K562 (cell line): ENCODE measurements around the gene IFT81. TPM values are rescaled to one million over a fixed set of nuclear protein-coding genes. Genes with fewer than 3 reads are reported as not detected.

ENCODE experiments used
- CBX1 ChIP-seq: sonication (generic); IDR thresholded peaks from 2 replicates; pipeline ENCODE4 v1.6.1; 2016; ENCODE audit warnings: antibody characterized with exemption, low read depth, mild to moderate bottlenecking
- GABPA ChIP-seq: fragments of 200-800 bp; sonication (Bioruptor generic); conservative IDR thresholded peaks from 2 replicates; pipeline ENCODE4 v1.6.1; 2016; ENCODE audit warnings: low read depth, missing genetic modification characterization, missing compliant biosample characterization
- HDAC1 ChIP-seq, 2 experiments: fragments of 450-650 bp; IDR thresholded peaks; 2 replicates each; pipeline ENCODE4 v1.6.1; 2016 to 2017; ENCODE audit warnings: inconsistent platforms in 1 of 2, mild to moderate bottlenecking in 1 of 2, moderate library complexity in 1 of 2
- HEY1 ChIP-seq: fragments of 250-450 bp; sonication (Bioruptor Pico); IDR thresholded peaks from 2 replicates; pipeline ENCODE4 v1.5.0; 2020; ENCODE audit warnings: mild to moderate bottlenecking, moderate library complexity, borderline replicate concordance
- MBD2 ChIP-seq: sonication (generic); IDR thresholded peaks from 2 replicates; pipeline ENCODE4 v1.6.1; 2016; ENCODE audit warnings: low read depth, borderline replicate concordance
- RCOR1 ChIP-seq, 2 experiments: IDR thresholded peaks; 2 replicates each; pipeline ENCODE4 v1.6.1; 2012; ENCODE audit warnings: low read depth in 2 of 2, low read length in 2 of 2, borderline replicate concordance in 1 of 2, improper control_type of control experiment in 1 of 2
- RERE ChIP-seq: sonication (generic); formaldehyde crosslinking; IDR thresholded peaks from 2 replicates; pipeline ENCODE4 v1.8.0; 2023; ENCODE audit warnings: missing genetic modification reagents, mild to moderate bottlenecking, borderline replicate concordance
- SPI1 ChIP-seq: IDR thresholded peaks from 2 replicates; pipeline ENCODE4 v1.6.1; 2011; ENCODE audit warnings: low read depth, low read length, control low read depth, borderline replicate concordance
- ZNF507 ChIP-seq: conservative IDR thresholded peaks from 2 replicates; pipeline ENCODE4 v1.6.1; 2017; ENCODE audit warnings: missing genetic modification characterization, missing compliant biosample characterization
- polyA plus RNA-seq, 8 experiments: library from polyadenylated mRNA; depleted of rRNA in 4 of 8; stranded (reverse) in 5 of 8; unstranded in 3 of 8; fragments of >200 nt; fragmentation: Nextera tagmentation in 2 of 8; fragmentation: Illumina TruSeq in 1 of 8; extraction: Ambion mirVana in 2 of 8; extraction: Trizol in 1 of 8; gene quantifications; 2 replicates each; pipeline versions ENCODE4 v1.2.1 to v1.2.3, GENCODE V29; 2011 to 2014; ENCODE audit warnings: inconsistent platforms in 1 of 8, missing spikeins in 1 of 8
- total RNA-seq, 7 experiments: library from RNA; depleted of rRNA in 6 of 7; stranded (reverse); fragments of >200 nt in 6 of 7; fragmentation: Illumina TruSeq in 2 of 7; extraction: Trizol in 2 of 7; gene quantifications; 2 replicates each; pipeline versions ENCODE4 v1.2.1 to v1.2.3, GENCODE V29; 2011 to 2021; ENCODE audit warnings: low replicate concordance in 1 of 7
- TF ChIP-seq, protein P1 (sequence below): fragments of 250-450 bp; sonication (Bioruptor Pico); IDR thresholded peaks from 2 replicates; pipeline ENCODE4 v1.5.0; 2020; ENCODE audit warnings: mild to moderate bottlenecking, borderline replicate concordance
- TF ChIP-seq, protein P2 (sequence below): fragments of 250-450 bp; sonication (Bioruptor Pico); IDR thresholded peaks from 2 replicates; pipeline ENCODE4 v1.8.0; 2021; ENCODE audit warnings: moderate library complexity, mild to moderate bottlenecking, inconsistent platforms
- TF ChIP-seq, protein P3 (sequence below): fragments of 450-650 bp; IDR thresholded peaks from 2 replicates; pipeline ENCODE4 v1.6.1; 2016; ENCODE audit warnings: low read depth

Gene IFT81
- total and polyA plus RNA-seq, 9 of the 15 experiments (the other 6 are each of a cell fraction or from before 2014, with no cell fraction given): 2.8 to 11.9 (median 7.9) TPM

- TF ChIP-seq, protein P1, sequence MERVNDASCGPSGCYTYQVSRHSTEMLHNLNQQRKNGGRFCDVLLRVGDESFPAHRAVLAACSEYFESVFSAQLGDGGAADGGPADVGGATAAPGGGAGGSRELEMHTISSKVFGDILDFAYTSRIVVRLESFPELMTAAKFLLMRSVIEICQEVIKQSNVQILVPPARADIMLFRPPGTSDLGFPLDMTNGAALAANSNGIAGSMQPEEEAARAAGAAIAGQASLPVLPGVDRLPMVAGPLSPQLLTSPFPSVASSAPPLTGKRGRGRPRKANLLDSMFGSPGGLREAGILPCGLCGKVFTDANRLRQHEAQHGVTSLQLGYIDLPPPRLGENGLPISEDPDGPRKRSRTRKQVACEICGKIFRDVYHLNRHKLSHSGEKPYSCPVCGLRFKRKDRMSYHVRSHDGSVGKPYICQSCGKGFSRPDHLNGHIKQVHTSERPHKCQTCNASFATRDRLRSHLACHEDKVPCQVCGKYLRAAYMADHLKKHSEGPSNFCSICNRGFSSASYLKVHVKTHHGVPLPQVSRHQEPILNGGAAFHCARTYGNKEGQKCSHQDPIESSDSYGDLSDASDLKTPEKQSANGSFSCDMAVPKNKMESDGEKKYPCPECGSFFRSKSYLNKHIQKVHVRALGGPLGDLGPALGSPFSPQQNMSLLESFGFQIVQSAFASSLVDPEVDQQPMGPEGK: no peak
- TF ChIP-seq MBD2 (no peak), CBX1 (peak; percentile 66; the same call in 1 of the 2 replicates), SPI1 (no peak), ZNF507 (tag) (no peak), GABPA (no peak), RERE (CRISPR knock-in tag) (no peak), HEY1 (CRISPR knock-in tag) (no peak), HDAC1 (IDR thresholded peaks at IDR 0.05) (peak in 1 of 2 experiments; percentile 96; a peak in 2 of 4 replicates), RCOR1 (IDR thresholded peaks at IDR 0.05; ENCODE audit: borderline replicate concordance in 1 of 2, low read depth in 2 of 2, low read length in 2 of 2) (no peak)
- TF ChIP-seq, protein P2, sequence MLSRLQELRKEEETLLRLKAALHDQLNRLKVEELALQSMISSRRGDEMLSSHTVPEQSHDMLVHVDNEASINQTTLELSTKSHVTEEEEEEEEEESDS (CRISPR knock-in tag): no peak
- TF ChIP-seq, protein P3, sequence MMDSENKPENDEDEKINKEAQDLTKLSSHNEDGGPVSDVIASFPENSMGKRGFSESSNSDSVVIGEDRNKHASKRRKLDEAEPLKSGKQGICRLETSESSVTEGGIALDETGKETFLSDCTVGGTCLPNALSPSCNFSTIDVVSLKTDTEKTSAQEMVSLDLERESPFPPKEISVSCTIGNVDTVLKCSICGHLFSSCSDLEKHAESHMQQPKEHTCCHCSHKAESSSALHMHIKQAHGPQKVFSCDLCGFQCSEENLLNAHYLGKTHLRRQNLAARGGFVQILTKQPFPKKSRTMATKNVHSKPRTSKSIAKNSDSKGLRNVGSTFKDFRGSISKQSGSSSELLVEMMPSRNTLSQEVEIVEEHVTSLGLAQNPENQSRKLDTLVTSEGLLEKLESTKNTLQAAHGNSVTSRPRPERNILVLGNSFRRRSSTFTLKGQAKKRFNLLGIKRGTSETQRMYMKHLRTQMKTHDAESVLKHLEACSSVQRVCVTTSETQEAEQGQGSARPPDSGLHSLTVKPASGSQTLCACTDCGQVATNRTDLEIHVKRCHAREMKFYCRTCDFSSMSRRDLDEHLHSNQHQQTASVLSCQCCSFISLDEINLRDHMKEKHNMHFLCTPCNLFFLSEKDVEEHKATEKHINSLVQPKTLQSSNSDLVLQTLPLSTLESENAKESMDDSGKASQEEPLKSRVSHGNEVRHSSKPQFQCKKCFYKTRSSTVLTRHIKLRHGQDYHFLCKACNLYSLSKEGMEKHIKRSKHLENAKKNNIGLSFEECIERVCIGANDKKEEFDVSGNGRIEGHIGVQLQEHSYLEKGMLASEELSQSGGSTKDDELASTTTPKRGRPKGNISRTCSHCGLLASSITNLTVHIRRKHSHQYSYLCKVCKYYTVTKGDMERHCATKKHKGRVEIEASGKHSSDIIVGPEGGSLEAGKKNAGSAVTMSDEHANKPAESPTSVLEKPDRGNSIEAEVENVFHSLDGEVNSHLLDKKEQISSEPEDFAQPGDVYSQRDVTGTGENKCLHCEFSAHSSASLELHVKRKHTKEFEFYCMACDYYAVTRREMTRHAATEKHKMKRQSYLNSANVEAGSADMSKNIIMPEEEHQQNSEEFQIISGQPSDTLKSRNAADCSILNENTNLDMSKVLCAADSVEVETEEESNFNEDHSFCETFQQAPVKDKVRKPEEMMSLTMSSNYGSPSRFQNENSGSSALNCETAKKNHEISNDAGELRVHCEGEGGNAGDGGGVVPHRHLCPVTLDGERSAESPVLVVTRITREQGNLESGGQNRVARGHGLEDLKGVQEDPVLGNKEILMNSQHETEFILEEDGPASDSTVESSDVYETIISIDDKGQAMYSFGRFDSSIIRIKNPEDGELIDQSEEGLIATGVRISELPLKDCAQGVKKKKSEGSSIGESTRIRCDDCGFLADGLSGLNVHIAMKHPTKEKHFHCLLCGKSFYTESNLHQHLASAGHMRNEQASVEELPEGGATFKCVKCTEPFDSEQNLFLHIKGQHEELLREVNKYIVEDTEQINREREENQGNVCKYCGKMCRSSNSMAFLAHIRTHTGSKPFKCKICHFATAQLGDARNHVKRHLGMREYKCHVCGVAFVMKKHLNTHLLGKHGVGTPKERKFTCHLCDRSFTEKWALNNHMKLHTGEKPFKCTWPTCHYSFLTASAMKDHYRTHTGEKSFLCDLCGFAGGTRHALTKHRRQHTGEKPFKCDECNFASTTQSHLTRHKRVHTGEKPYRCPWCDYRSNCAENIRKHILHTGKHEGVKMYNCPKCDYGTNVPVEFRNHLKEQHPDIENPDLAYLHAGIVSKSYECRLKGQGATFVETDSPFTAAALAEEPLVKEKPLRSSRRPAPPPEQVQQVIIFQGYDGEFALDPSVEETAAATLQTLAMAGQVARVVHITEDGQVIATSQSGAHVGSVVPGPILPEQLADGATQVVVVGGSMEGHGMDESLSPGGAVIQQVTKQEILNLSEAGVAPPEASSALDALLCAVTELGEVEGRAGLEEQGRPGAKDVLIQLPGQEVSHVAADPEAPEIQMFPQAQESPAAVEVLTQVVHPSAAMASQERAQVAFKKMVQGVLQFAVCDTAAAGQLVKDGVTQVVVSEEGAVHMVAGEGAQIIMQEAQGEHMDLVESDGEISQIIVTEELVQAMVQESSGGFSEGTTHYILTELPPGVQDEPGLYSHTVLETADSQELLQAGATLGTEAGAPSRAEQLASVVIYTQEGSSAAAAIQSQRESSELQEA: no peak
Observed at GRCh38 chr12:110186059-110186458, 61.9 kb downstream of the IFT81 start (continued).
